NCI-H524 (cell line): Measurements from ENCODE around the gene RAD51B.
A peak's percentile ranks its signal among the peaks of the same experiment; 100 is the strongest.

Experiments
- DNase-seq, 2 experiments: peaks; one replicate each; lab custom pipeline; 2025; lab: John Stamatoyannopoulos, UW

RAD51B gene

DNA sequence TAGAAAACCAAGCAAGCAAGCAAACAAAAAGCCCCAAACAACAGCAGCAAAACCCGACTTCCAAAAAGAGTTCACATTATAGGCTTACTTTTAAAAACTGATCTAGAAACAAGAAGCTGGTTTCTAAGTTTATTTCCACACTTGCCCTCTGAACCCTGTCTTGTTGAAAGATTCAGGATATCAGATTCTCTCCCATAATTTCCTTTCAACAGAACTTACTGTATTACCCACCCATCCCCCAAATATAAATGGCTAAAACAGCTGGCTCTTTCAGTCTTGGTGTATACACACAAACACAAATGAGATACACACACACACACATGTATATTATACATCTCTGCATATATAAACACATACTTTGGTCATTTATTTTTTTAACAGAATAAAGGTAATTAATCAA is 512.4 kb downstream of the RAD51B start:
- no peak for DNase-seq

DNA sequence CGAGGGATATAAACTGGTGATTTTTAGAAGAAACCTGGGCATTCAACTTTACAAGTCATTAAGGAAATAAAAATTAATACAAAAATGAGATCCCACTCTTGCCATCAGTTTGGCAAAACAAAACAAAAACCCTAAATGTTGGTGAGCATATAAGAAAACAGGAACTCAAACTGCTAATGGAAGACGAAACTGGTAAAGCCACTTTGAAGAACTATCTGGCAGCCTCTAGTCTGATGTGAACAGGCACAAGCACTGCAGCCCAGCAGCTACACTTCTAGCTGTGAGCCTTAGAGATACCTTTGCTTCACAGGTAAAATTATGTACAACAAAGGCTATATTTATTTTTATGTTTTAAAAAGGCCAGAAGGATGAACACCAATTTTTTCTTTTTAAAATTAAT is 513.7 kb downstream of the RAD51B start:
- no peak for DNase-seq

DNA sequence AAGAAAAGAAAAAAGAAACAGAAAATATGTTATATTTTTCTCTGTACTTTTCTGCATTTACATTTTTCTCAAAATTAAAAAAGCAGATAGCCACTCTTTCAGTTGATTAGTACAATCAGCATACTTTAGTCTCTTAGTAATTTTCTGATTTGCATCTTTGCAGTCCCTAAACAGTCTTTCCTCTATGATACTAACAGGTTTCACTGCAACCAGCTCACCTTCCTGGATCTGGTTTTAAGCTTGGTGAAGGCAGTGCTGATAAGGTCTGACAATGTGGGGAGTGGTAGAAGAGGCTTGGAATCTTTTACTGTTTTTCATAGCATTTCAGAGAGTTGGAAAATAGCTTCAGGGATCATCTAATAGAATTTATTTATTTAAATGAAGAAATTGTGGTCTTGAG is 515.7 kb downstream of the RAD51B start:
- DNase-seq = no peak

DNA sequence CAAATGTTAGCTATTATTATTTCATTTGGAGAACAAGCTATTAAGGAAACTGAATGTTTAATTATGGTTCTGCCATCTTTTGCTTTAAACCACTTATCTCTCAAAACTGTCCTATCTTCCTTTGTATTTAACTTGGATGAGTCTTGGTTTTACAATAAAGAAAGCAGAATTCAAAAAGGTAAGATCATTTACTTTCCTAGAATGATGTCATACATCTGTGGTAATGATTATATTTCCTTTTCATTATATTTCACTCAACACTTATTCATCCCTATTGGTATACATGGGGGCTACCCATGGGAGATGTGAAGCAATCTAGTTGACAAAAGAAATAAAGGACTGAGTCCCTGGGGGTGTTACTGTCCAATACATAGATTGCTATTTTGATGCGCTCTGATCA is 516.6 kb downstream of the RAD51B start:
- DNase-seq = no peak

DNA sequence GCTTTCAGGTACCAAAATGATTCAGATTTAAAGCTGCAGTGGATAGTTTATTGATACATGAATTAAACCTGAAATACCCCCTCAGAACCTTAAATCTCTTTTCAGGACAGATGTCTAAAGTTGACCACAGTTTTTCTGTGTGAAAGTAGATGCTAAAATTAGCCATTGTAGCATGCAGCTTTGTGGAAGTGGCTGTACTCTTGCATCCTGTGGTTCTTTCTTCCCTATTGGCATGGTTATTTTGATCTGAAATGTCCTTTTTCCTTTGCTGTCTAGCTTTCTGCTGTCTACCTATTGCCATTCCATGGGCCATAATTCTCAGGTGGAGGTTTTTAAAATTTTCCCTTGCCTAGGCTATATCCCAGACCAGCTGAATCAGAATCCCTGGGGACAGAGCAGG is 517.7 kb downstream of the RAD51B start:
- no peak for DNase-seq

DNA sequence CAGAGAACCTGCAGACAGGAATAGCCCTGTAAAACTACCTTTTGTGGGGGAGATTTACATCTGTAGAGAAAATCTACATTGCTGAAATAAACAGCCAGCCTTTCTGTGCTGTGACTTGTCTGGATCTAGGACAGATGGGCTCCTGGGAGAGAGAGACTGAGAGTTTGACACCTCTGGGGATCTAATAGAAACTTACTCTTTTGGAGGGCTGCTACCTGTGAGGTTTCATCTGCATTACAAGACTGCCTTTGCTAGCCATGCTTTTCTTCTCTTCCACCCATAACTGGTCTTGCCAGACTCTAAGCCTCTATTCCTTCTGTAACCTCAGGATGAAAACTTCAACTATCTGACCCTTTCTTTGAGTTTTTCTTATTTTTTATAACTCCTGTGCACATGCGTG is 520.7 kb downstream of the RAD51B start:
- DNase-seq = no peak

DNA sequence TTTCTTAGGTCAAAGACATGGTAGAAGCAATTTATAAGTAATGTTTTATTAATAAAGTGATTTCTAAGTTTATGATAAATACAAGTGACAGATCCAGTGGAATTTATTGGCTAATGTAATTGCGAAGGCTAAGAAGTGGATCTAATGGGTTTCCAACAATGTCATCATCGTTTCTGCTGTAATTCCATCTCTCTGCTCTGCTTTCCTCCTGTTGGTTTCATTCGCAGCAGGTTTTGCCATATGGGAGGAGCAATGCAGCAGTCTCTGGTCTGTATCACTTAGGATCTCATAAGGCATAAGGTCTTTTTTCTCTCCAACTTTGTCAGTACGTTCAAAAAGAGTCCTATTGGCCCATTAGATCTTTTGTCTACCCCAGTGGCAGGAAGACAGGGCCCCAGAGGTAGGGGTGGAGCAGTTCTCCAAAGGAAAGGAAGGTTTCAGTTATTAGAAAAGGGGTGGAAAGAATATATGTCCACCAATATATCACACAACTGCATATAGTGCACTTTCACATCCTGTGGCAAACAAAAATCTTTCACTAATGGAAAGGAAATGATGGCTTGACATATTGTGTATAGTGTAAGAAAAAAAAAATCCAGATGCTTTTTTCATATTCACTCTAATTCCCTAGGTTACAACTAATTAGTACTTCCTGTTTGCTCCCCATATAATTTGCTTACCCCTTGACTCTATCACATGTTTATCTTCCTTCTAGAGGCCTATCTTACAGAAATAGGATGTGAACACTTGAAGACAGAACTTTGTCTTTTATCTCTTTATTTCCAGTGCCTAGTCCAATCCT is 522.0 kb downstream of the RAD51B start:
- no peak for DNase-seq

DNA sequence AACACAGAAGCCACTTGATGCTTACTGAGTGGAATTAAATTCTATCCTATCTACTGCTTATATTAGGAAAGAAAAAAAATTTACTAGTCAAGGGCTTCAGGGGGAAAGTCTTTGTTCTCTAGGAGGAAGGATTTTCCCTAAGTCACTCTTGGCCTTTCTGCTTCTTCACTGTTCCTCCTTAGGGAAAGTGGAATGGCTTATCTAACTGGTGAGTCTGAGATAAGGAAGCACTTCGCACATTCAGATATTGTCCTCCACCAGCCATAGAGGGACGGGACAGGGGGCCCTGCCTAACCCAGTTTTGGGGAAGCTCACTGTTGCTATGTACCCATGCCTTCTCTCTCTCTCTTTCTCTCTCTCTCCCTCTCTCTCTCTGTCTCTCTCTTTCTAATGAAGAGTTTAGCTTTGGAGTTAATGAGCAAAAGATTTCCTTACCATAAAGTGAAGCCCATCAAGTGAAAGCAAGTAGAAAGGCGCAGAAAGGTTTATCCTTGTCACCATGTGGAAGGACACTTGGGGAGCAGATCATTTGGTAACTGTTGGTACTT is 522.7 kb downstream of the RAD51B start:
- no peak for DNase-seq

DNA sequence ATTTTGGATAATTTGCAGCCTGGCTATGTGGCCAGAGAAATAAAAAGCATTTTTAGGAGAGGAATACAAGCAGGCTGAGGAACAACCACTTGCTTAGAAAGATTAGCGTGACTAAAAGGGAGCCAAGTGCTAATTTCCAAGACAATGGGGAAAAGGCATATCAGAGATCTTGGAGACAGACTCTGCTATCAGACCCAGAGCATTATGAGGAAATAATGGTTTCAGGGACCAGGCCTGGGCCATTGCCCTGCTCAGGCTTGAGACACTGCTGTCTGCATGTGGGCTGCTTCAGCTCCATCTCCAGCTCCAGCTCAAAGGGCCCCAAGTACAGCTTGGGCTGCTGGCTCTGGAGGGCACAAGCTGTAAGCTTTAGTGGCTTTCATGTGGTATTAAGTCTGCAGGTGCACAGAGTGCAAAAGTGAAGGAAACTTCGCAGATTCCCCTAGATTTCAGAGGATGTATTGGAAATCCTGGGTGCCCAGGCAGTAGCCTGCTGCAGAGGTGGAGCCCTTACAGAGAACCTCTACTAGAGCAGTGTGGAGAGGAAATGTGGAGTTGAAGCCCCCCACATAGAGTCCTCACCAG is 524.0 kb downstream of the RAD51B start:
- DNase-seq = no peak

DNA sequence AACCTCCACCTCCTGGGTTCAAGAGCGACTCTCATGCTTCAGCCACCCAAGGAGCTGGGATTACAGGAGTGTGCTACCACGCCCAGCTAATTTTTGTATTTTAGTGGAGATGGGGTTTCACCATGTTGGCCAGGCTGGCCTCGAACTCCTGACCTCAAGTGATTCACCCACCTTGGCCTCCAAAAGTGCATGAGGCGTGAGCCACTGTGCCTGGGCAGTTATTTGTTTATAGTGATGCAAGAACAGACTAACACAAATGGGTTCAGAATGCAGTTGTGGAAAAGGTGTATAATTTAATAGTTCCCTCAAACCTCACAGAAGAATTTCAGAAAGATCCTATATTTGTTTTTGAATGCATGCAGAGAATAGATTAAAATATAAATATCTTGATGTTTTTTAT is 526.2 kb downstream of the RAD51B start:
- DNase-seq = no peak

DNA sequence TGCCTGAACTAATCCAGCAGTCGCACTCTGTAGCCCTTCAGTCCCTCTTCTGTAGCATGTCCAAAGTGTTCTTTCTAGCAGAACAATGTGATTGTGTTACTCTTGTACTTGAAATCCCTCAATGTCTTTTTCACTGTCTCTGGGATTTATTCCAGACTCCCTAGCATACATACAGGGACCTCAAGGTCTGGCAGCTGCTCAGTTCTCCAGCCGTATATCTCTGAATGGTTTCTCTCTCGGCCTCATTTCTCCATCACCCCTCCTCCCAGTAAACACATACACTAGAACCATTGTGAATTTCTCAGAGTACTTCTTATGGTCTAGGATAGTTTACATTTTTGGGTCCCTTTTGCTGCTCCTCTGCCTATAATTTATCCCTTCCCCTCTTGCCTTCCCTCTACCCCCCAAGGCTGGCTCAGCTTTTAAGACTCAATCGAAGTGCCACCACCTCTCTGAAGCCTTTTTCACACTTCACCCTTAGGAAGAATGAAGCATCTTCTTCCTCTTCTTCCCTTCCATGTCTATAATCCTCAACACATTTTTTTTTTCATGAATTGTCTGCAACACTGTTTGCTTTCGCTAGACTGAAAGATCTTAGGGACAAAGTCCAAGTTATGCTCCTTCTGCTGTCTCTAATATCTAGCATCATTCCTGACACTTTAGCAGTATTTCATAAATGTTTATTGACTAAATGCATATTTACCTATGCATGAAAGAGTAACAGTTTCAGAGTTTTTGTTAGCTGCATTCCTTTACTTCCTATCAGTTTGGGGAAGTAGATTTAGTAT is 527.2 kb downstream of the RAD51B start:
- DNase-seq = no peak

DNA sequence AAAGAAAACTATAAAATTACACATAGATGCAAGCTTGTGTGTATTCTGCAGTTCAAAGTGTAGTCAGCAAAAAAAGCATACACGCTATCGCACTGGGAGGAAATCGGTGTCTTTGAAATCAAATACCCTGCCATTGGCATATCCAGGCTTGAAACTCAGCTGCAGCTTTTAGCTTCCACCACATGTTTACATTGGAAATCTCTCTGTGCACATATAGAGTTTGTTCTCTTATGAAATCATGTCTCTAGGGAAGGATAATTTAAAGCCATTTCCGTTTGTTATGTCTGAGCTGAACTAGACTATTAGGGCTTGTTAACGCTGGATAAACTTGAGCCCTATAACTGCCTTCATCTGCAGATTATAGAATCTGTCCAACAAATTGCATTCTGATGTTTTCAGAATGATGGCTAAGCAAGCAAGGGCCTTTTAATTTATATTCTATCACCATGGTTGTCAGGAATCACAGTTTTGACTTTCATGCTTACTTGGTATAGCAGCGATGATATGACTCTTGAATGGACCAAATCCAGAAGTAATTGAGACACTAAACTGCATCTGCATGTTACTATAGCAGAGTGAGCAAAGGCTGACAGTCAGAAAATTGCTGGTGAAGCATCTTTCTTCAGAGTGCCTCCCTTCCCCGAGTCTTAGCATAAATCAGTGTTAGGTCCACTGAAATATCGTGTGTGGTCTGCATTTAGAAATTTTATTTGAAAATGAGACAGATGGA is 530.5 kb downstream of the RAD51B start:
- no peak for DNase-seq

DNA sequence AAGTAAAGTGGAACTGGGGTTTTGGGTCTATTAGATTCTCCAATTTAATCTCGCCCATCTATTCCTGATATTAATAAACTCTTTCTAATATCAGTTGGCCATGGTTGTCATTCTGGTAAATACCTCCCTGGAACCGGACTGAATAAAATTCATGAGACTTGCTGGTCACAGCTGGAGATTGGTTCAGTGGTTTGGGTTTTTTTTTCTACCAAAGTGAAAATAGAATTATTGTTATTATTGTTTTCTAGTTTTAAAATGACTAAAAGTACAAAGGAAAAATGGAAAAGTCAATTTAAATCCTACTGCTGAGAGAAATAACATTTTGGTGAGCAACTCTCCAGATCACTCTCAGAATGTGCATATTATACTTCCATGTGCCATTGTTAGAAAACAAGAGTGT is 535.8 kb downstream of the RAD51B start:
- DNase-seq = no peak

DNA sequence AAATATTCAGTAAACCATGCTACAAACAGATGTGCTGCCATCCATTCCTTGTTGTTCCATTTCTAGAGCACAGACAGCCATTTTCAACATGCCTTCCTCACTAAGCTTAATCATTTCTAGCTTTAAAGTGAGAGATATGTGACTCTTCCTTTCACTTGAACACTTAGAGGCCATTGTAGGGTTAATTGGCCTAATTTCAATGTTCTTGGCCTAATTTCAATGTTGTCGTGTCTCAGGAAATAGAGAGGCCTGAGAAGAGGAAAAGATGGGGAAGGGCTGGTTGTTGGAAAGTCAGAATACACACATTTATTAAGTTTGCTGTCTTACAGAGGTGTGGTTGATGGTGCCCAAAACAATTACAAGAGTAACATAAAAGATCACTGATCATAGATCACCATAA is 538.2 kb downstream of the RAD51B start:
- no peak for DNase-seq

DNA sequence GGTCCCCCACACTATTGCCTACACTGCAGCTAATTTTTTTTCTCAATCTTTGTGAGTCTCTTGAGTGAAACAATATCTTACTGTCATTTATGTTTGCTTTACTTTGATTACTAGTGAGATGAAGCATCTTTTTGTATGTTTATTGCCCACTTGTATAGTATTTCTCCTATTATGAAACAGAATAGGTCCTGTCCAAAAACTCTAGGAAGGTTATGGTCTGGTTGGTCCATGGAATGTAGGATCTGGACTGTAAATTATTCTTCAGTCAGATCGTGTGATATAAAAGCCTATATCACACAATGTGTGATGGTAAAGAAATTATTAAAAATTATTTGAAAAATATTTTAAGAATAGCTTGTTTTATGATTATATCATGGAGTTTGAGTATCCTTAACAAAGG is 538.9 kb downstream of the RAD51B start:
- DNase-seq = no peak

DNA sequence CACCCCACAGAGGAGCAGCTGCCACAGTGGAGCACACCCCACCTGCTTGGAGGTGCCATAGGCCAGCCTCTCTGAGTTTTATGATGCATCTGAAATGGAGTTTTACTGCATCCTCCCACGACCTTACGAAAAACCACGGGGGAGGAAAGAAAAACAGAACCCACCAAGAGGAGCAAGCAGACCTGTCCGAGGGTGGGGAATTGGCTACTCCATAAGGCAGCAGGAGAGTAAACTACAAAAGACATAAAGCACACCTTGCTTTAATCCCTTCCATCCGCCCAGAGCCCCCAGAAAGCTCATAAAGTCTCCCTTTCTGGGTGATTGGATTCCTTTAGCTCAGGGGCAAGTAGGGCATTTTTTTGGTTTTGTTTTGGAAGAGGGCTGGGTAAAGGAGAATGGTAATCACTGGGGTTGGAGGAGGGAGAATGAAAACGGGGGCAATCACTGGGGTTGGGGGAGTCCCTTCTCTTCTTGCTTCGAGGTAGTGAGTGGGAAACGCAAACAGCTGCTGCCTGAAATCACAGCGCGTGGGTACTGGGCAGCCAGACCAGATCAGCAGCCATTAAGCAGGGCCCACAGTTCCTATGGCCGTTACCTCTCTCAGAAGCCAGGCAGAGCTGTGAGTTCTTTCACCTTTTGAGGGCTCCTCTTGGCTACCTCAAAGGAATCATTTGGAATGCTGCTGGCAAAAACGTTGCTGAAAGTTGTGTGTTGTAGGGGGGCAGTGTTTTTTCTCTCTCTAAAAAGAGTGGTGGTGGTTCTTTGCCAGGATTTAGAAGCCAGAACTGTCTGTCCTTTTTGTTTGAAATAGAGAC is 539.6 kb downstream of the RAD51B start:
- DNase-seq = no peak

DNA sequence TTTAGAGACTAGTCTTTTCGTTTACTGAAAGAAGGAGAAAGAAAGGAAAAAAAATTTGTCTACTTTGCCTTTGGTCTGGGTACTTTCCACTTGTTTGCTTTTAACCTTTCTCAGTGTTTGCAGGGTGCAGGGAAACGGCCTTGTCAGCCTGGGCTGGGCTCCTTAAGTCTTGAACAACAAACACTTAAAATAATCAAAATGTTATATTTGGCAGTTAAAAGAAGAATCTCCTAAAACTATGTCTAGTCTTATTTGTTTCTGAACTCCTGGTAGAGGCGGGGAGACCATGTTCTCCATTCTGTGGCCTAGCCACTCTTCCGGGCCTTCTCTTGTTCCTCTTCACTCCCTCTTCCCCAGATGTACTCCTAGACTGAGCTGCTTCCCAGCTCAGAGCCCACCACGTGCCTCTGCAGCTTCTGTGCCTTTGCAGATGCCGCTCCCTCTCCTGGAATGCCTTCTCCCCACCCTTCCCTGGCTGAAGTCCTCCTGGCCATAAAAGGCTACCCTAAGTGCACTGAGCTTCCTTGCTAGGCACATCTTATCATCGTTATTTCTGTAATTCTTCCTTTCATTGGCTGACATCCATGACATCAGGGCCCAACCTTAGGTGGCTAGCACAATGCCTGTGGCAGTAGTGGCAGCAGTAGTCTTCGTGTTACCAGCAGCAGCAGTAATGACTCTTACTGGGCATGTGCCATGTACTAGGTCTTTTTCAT is 540.4 kb downstream of the RAD51B start:
- DNase-seq = no peak

DNA sequence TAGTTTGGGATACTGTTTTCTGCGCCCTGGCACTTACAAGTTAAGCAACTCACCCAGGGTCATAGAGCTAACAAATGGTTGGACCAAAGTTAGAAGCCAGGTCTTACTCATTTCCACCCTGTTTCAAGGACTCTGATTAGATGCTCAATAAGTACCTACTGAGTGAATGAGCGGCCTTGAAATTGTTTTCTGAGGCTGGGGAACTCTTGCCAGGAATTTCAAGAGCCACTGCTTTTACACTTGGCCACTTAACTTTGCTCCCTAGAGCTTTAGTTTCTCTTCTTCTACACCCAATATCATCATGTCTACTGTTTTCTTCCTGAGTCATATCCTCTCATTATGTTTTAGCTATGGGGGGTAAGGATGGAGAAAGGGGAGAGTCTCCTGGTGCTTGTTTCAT is 541.7 kb downstream of the RAD51B start:
- DNase-seq = no peak

DNA sequence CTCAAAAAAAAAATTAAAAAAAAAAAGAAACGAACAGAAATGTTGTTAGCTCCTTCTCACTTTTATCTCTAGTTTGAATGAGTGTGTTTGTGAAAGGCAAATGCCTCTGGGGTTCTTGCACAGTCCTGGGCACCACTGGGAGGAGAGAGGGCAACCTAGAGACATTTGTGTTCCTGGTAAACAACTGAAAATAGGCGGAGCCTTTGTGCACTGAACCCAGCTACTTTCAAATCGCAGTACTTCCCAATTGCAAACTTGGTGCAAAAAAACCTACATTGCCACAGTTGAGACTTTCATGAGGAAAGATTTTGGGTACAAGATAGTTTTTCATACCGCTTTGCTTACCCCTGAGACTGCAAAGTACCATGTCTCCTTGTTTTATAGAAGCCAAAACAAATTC is 543.3 kb downstream of the RAD51B start:
- DNase-seq = no peak

DNA sequence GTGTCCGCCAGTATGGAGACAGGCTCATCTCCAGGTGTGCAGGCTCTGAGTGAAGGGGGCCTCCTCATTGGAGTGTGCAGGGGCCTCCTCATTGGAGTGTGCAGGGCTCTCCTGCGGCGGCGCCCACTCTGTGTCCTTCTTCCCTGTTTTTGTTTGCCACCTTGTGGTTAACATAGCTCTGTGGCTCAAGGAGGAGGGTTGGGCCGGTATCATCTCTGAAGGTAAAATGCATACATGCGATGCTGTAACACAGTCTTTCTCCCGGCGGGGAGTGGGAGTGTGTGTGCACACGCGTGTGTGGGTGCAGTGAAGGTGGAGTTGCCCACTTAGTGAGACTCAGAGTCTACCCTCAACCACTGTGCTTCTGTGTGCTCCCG is 543.9 kb downstream of the RAD51B start:
- DNase-seq = peak in 1 of 2 experiments; percentile 22
